HL-60/S4 treated with retinoic acid at 250 ng/mL for 4 days and 3 days (cell line): Measurements from ENCODE around the gene MATCAP1.

Experiments
- in situ Hi-C: fragments of 300-500 bp; cut with MboI; formaldehyde crosslinking; loops from 2 replicates; pipeline ENCODE4 v1.7.0; 2022; ENCODE audit warnings: low sequenced_read_pairs

The MATCAP1 gene

GRCh38 chr16:67183627-67184452, at the start of gene MATCAP1:
MATCAP1 (minus strand) TSS chr16:67183963; CDS start chr16:67180610, 3,353 bp downstream.
- in situ Hi-C loops = no loop called here

- in situ Hi-C loops = no loop called here
Observed at GRCh38 chr16:67230809-67231660, 47.3 kb upstream of the MATCAP1 start.

- in situ Hi-C loops = no loop called here
Observed at GRCh38 chr16:67229906-67230808, 46.4 kb upstream of the MATCAP1 start.

GRCh38 chr16:67228905-67229304, 45.1 kb upstream of the MATCAP1 start:
- in situ Hi-C loops = no loop called here

GRCh38 chr16:67228034-67228785, 44.4 kb upstream of the MATCAP1 start:
- in situ Hi-C loops = no loop called here

- in situ Hi-C loops = no loop called here
Observed at GRCh38 chr16:67227567-67227921, 43.8 kb upstream of the MATCAP1 start.

- in situ Hi-C loops = no loop called here
Observed at GRCh38 chr16:67226804-67227566, 43.2 kb upstream of the MATCAP1 start, which contains the start of gene TMEM208. TMEM208 (plus strand) TSS chr16:67227130; CDS start chr16:67227219, 89 bp downstream.

GRCh38 chr16:67226295-67226803, 42.6 kb upstream of the MATCAP1 start:
- in situ Hi-C loops = no loop called here

GRCh38 chr16:67223992-67224391, 40.2 kb upstream of the MATCAP1 start:
- in situ Hi-C loops = no loop called here

GRCh38 chr16:67216612-67217490, 33.1 kb upstream of the MATCAP1 start:
- in situ Hi-C loops = no loop called here

GRCh38 chr16:67215706-67216105, 31.9 kb upstream of the MATCAP1 start:
- in situ Hi-C loops = no loop called here

- in situ Hi-C loops = no loop called here
Observed at GRCh38 chr16:67213197-67214019, 29.6 kb upstream of the MATCAP1 start.

- in situ Hi-C loops = no loop called here
Observed at GRCh38 chr16:67212766-67213165, 29.0 kb upstream of the MATCAP1 start.

GRCh38 chr16:67211674-67212073, 27.9 kb upstream of the MATCAP1 start:
- in situ Hi-C loops = no loop called here

GRCh38 chr16:67210069-67210937, 26.5 kb upstream of the MATCAP1 start:
- in situ Hi-C loops = no loop called here

- in situ Hi-C loops = no loop called here
Observed at GRCh38 chr16:67209565-67209964, 25.8 kb upstream of the MATCAP1 start.
